GM19455 (cell line): ENCODE data around the gene OLFM1.

ENCODE experiments used
- ATAC-seq: cut with Tn5 transposase; IDR thresholded peaks from one replicate; pipeline ENCODE4 v1.9.1; 2021; ENCODE audit not compliant: unreplicated experiment

The OLFM1 gene

DNA sequence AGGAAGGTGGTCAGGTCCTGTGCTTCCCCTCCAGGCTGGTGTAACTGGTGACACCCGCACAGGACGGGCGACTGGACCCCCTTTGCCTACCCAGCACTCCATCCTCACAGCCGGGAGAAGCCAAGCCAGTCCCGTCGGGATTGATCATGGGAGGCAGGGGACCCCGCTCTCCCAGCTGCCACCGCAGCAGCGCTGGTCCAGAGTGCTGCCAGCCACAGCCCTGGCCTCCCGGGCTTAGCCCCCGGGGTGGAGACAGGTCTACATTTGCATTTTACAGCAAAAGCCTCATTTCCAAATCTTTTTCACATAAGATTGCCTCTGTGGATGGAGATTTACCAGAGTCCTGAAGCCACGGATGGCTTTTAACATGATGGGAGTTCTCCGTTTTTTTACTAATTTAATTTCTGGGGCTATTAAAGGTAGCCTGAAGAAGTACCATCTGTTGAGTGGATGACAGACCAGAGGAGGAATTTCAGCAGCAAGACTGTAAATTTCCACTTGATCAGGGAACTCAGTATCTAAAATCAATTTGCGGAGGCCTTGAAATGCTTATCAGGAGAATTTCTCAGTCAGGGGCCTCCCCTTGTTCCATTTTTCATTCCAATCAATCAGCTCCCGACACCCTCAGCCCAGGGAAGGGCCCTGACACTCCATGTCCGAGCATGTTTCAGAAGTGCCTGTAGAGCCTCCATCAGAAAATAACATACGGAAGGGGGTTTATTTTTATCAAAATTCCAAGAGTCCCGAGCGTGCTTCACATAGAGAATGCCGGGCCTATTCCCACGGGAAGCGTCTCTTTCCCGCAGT lies 80.6 kb downstream of the OLFM1 start:
- no peak for ATAC-seq

DNA sequence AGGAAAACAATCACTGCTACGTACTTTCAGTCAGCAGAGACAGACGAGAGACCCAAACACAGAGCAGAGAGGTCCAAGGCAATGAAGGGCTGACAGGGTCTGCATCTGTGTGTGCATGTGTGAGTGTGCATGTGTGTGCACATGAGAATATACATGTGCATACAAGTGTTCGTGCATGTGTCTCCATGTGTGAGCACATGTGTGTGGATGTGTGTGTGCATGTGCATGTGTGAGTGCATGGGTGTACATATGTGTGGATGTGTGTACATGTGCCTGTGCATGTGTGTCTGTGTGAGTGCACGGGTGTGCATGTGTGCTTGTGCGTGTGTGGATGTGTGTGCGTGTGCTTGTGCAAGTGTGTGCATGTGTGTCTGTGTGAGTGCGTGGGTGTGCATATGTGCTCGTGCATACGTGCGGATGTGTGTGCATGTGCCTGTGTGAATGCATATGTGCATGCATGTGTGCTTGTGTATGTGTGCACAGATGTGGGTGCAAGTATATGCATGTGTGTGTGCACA lies 82.3 kb downstream of the OLFM1 start:
- ATAC-seq, result no peak

DNA sequence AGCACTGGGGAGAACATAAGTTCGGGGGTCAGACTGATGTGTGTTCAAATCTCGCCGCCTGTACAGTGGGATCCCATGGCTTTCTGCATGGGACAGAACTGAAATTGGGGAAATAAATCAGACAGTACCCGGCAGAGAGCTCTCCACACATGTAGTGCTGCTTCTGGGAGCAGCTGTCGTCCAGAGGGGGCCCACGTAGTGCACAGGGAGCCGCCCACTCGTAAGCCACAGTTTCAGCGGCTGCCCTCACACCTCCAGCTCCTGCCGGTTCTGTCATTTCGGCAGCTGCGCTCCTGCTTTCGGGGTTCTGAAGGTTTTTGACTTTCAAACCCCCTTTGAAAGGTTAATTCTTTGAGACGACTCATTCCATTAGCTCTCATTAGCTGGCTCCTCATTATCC lies 83.1 kb downstream of the OLFM1 start:
- ATAC-seq, result no peak
